GM21360 (cell line): ENCODE data around the gene NMU.
"Not testable (repeated sequence)": the region's sequence is repeated elsewhere in the genome, so short reads cannot be mapped to it uniquely, and the experiment has no call there.

Experiments used
- ATAC-seq: cut with Tn5 transposase; IDR thresholded peaks from one replicate; pipeline ENCODE4 v1.9.1; 2021; ENCODE audit warnings: mild to moderate bottlenecking, moderate library complexity; ENCODE audit not compliant: unreplicated experiment

The NMU gene

GRCh38 chr4:55568905-55569504 lies 67.1 kb downstream of the NMU start:
- peak; percentile 57 for ATAC-seq

DNA sequence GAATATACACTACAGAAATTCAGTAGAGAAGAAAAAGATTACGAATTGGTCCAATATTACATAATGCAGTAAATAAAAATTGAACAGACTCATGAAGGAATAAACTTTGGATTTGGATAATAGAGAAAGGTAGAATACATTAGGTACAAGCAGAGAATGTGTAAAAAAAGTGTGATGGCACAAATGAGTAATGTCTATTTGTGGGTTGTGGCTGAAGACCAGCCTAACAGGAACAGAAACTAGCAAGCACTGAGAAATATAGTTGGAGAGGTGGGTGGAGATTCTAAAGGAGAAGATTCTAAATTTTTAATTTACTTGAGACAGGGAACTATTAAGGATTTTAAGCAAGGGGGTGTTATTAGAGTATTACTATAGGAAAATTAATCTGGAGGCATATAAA lies 74.2 kb downstream of the NMU start:
- peak; percentile 100 for ATAC-seq

DNA sequence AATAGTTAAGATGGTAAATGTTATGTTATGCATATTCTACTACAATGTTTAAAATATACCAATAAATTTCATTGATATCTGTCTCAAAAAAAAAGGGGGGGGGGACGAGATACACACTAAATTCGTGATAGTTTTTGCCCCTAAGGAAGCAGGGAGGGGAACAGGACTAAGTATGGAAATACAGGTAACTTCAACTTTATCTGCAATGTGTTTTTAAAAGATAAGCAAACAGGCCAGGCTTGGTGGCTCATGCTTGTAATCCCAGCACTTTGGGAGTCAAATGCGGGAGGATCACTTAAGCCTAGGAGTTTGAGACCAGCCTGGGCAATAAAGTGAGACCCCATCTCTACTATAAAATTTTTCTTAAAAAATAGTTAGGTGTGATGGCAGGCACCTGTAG lies 76.0 kb downstream of the NMU start:
- no peak for ATAC-seq

- ATAC-seq: no peak
These were observed 81.6 kb downstream of the NMU start for GRCh38 chr4:55554453-55555030.

- no peak for ATAC-seq
These were observed 82.5 kb downstream of the NMU start for GRCh38 chr4:55553441-55554201.

DNA sequence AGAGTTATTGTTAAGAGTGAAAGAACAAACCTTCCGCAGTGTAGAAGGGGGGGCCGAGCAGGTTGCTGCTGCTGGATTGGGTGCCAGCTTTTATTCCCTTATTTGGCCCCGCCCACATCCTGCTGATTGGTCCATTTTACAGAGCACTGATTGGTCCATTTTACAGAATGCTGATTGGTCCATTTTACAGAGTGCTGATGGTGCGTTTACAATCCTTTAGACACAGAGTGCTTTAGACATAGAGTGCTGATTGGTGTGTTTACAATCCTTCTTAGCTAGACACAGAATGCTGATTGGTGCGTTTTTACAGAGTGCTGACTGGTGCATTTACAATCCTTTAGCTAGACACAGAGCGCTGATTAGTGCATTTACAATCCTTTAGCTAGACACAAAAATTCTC lies 84.1 kb downstream of the NMU start:
- ATAC-seq: not testable (repeated sequence)

GRCh38 chr4:55549888-55550287 lies 86.2 kb downstream of the NMU start:
- no peak for ATAC-seq

- no peak for ATAC-seq
These were observed 88.2 kb downstream of the NMU start for GRCh38 chr4:55547918-55548317.

GRCh38 chr4:55547466-55547770 lies 88.7 kb downstream of the NMU start:
- no peak for ATAC-seq

- peak; percentile 61 for ATAC-seq
These were observed 89.2 kb downstream of the NMU start, which contains the start of gene CLOCK for GRCh38 chr4:55546756-55547465. Gene CLOCK, minus strand, starts transcription at chr4:55546909. Its CDS starts 64,124 bp downstream, at chr4:55482785.

DNA sequence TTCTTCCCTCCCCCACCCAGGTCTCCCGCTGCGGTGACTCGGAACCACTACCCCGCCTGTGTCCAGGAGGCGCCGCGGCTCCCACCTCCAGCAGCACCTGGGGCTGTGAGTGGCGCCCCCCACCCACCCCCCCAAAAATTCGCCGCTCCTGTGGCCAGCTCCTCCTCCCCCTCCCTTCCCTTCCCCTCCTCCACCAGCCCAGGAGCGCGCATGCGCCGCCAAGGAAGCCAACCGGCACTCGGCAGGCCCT lies 89.7 kb downstream of the NMU start:
- ATAC-seq: no peak

GRCh38 chr4:55545641-55546505 lies 90.2 kb downstream of the NMU start:
- peak; percentile 39 for ATAC-seq
